Activated CD8-positive, alpha-beta T cell treated with anti-CD3 and anti-CD28 coated beads, Interleukin-2, amount 10 ng/mL, durations not matched to agents 7 days and 5 days (primary cell): Measurements from ENCODE around the gene C10orf67. TPM values are rescaled to one million over a fixed set of nuclear protein-coding genes. Genes with fewer than 3 reads are reported as not detected.
"Not testable (repeated sequence)": the region's sequence is repeated elsewhere in the genome, so short reads cannot be mapped to it uniquely, and the experiment has no call there.

Source experiments
- ATAC-seq: fragments of 150-1000 bp; cut with Tn5 transposase; one replicate; pipeline ENCODE4 v1.10.0; 2021; ENCODE audit warnings: moderate library complexity
- CTCF ChIA-PET: fragments of 350-600 bp; sonication (Branson Sonifier 250); formaldehyde crosslinking; loops from one replicate; lab custom pipeline; 2021; ENCODE audit warnings: antibody characterized with exemption; lab: Charles Lee
- POLR2A ChIA-PET: fragments of 350-600 bp; sonication (Branson Sonifier 250); formaldehyde crosslinking; loops from one replicate; lab custom pipeline; 2021; ENCODE audit warnings: antibody characterized with exemption; lab: Charles Lee
- DNase-seq: peaks from one replicate; pipeline ENCODE4 v3.0.0-alpha.2; 2020
- H3K27ac Mint-ChIP-seq: one replicate; pipeline ENCODE4 v1.8.0; 2021; ENCODE audit warnings: mild to moderate bottlenecking, mixed read lengths
- H3K27me3 Mint-ChIP-seq: one replicate; pipeline ENCODE4 v1.8.0; 2021; ENCODE audit warnings: low read depth, mixed read lengths
- H3K36me3 Mint-ChIP-seq: one replicate; pipeline ENCODE4 v1.8.0; 2021; ENCODE audit warnings: low read depth, mixed read lengths
- H3K4me1 Mint-ChIP-seq: one replicate; pipeline ENCODE4 v1.8.0; 2021; ENCODE audit warnings: low read depth, mixed read lengths
- H3K4me3 Mint-ChIP-seq: one replicate; pipeline ENCODE4 v1.8.0; 2021; ENCODE audit warnings: mild to moderate bottlenecking, mixed read lengths
- H3K9me3 Mint-ChIP-seq: one replicate; pipeline ENCODE4 v1.8.0; 2022; ENCODE audit warnings: mixed read lengths; ENCODE audit not compliant: insufficient read depth
- total RNA-seq, 2 experiments: library from RNA; stranded (reverse); gene quantifications; one replicate each; pipeline ENCODE4 v1.2.3, GENCODE V29; 2021

The C10orf67 gene
- not detected for total RNA-seq

DNA sequence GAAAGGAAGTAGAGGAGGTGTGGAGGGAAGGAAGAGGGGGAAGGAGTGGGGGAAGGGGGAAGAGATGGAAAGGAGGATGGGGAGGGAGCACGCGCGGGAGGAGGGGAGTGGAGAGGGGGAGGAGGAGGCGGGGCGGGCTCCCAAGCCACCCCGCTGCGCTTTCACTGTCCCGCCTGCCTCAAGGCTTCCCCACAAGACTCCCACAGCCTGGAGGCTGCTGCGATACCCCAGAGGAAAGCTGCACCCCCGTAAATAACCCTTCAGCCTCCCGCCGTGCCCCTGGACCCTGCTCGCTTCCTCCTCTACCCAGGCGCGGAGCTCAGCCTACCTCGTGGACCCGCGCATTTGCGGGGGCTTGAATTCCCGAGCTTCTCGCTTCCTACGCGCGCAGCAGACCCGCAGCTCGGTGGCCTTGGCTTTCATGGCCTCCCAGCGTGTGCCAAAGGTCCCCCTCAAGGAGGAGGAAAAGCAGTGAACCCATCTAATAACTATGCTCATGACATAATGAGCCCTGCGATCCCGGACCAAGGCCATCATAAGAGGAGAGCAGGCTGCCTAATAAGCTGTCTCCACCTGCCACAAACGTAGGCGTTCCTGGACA lies at the start of gene C10orf67:
Gene C10orf67, minus strand, starts transcription at position 557 of the 601 bp plus-strand sequence. Its CDS starts 23 bp downstream, at position 534.
- POLR2A ChIA-PET = interaction anchor here (0.8 to 1.9 kb wide), 3 partner anchors 19 to 96 kb away, joined by 4 to 5 read pairs (median 4); no protein-coding TSS in a partner anchor
- ATAC-seq (peak; percentile 65), DNase-seq (no peak)
- peaks cover 7% of the 10 kb centered on the region for H3K27me3 Mint-ChIP-seq
- peak within 1 kb of the TSS; percentile 79 for H3K4me3 Mint-ChIP-seq
- H3K4me1 Mint-ChIP-seq = peaks cover 33% of the 10 kb centered on the region
- no peaks in the 10 kb centered on the region for H3K9me3 Mint-ChIP-seq
- CTCF ChIA-PET = no interaction called here
- no peaks in the 10 kb centered on the region for H3K36me3 Mint-ChIP-seq
- H3K27ac Mint-ChIP-seq = peak within 1 kb of the TSS; percentile 70

GRCh38 chr10:23391821-23392220 lies 47.2 kb upstream of the C10orf67 start:
- H3K27me3 Mint-ChIP-seq = no peaks in the 10 kb centered on the region
- ChIA-PET CTCF (interaction anchor here (1.1 kb wide), 1 partner anchor 23 kb away, joined by 4 read pairs; no protein-coding TSS in a partner anchor), POLR2A (no interaction called here)
- no peaks in the 10 kb centered on the region for H3K9me3 Mint-ChIP-seq
- ATAC-seq = no peak
- H3K27ac Mint-ChIP-seq = no peak overlapping the region
- H3K36me3 Mint-ChIP-seq = no peaks in the 10 kb centered on the region
- H3K4me1 Mint-ChIP-seq = no peaks in the 10 kb centered on the region
- no peak for DNase-seq
- no peak overlapping the region for H3K4me3 Mint-ChIP-seq

GRCh38 chr10:23390809-23391208 lies 46.2 kb upstream of the C10orf67 start:
- Mint-ChIP-seq H3K27ac (no peak overlapping the region), H3K9me3 (no peaks in the 10 kb centered on the region), H3K4me1 (no peaks in the 10 kb centered on the region), H3K4me3 (no peak overlapping the region), H3K27me3 (no peaks in the 10 kb centered on the region), H3K36me3 (no peaks in the 10 kb centered on the region)
- CTCF ChIA-PET = interaction anchor here (0.6 kb wide), 1 partner anchor 428 kb away, joined by 5 read pairs; no protein-coding TSS in a partner anchor
- POLR2A ChIA-PET = no interaction called here
- ATAC-seq = no peak
- no peak for DNase-seq

- H3K27ac Mint-ChIP-seq, H3K9me3 Mint-ChIP-seq, H3K36me3 Mint-ChIP-seq, DNase-seq, H3K4me1 Mint-ChIP-seq, POLR2A ChIA-PET, ATAC-seq, H3K4me3 Mint-ChIP-seq, CTCF ChIA-PET, H3K27me3 Mint-ChIP-seq: not testable (repeated sequence)
Observed at GRCh38 chr10:23390408-23390807, 45.8 kb upstream of the C10orf67 start.

GRCh38 chr10:23387516-23387915 lies 42.9 kb upstream of the C10orf67 start:
- H3K27me3 Mint-ChIP-seq, H3K4me1 Mint-ChIP-seq, CTCF ChIA-PET, POLR2A ChIA-PET, H3K36me3 Mint-ChIP-seq, H3K9me3 Mint-ChIP-seq, H3K4me3 Mint-ChIP-seq, ATAC-seq, DNase-seq, H3K27ac Mint-ChIP-seq: not testable (repeated sequence)

- no peak overlapping the region for H3K27ac Mint-ChIP-seq
- H3K9me3 Mint-ChIP-seq = no peaks in the 10 kb centered on the region
- no peaks in the 10 kb centered on the region for H3K36me3 Mint-ChIP-seq
- ATAC-seq (no peak), DNase-seq (no peak)
- ChIA-PET CTCF (no interaction called here), POLR2A (no interaction called here)
- no peak overlapping the region for H3K4me3 Mint-ChIP-seq
- H3K4me1 Mint-ChIP-seq = no peaks in the 10 kb centered on the region
- peaks cover 2% of the 10 kb centered on the region for H3K27me3 Mint-ChIP-seq
Observed at GRCh38 chr10:23386052-23386451, 41.5 kb upstream of the C10orf67 start.

DNA sequence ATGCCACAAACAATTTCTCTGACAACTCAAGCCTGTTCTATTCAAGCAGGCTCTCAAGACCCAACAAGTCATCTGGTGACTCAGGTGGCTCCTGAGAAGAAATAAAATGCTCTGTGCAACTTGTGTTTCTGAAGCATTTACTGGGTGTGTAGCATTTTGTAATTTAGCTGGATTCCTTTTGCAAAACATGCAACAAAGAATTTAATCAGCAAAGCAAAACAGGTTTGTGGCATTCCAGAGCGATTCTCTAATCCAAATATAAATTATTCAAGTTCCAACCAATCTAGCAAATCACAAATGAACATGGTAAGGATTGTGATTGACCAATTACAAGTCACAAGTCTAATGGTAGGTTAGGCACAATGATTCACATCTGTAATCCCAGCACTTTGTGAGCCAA lies 39.8 kb upstream of the C10orf67 start:
- no peaks in the 10 kb centered on the region for H3K9me3 Mint-ChIP-seq
- DNase-seq (no peak), ATAC-seq (no peak)
- peaks cover 2% of the 10 kb centered on the region for H3K27me3 Mint-ChIP-seq
- CTCF ChIA-PET = no interaction called here
- no peaks in the 10 kb centered on the region for H3K4me1 Mint-ChIP-seq
- POLR2A ChIA-PET = no interaction called here
- H3K36me3 Mint-ChIP-seq = no peaks in the 10 kb centered on the region
- no peak overlapping the region for H3K27ac Mint-ChIP-seq
- no peak overlapping the region for H3K4me3 Mint-ChIP-seq

GRCh38 chr10:23383637-23384036 lies 39.0 kb upstream of the C10orf67 start:
- H3K4me3 Mint-ChIP-seq = no peak overlapping the region
- peaks cover 2% of the 10 kb centered on the region for H3K27me3 Mint-ChIP-seq
- ChIA-PET CTCF (no interaction called here), POLR2A (no interaction called here)
- no peaks in the 10 kb centered on the region for H3K4me1 Mint-ChIP-seq
- no peaks in the 10 kb centered on the region for H3K9me3 Mint-ChIP-seq
- DNase-seq (no peak), ATAC-seq (no peak)
- H3K36me3 Mint-ChIP-seq = no peaks in the 10 kb centered on the region
- no peak overlapping the region for H3K27ac Mint-ChIP-seq

- POLR2A ChIA-PET = no interaction called here
- no peak for ATAC-seq
- DNase-seq = no peak
- CTCF ChIA-PET = no interaction called here
- Mint-ChIP-seq H3K4me1 (no peaks in the 10 kb centered on the region), H3K27me3 (peaks cover 2% of the 10 kb centered on the region), H3K4me3 (no peak overlapping the region), H3K36me3 (no peaks in the 10 kb centered on the region), H3K9me3 (no peaks in the 10 kb centered on the region), H3K27ac (no peak overlapping the region)
Observed at GRCh38 chr10:23381298-23382040, 36.9 kb upstream of the C10orf67 start.

DNA sequence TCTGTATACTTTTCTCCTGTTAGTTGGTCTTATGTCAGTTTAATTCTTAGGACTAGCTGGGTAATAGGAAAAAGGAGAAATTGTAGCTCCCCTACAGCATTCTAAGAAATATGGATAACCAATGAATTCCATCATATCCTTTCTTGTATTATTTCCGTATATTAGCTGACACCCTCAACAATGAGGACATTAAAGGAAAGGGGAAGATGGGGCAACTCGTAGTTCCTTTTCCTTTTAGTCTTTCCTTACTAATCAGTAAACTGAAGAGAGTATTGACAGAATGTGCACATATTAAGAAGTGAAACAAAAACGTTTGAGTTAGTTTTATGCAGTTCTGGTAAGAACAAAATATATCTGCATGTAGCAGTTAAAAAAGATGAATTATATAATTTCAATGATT lies 35.1 kb upstream of the C10orf67 start:
- Mint-ChIP-seq H3K36me3 (no peaks in the 10 kb centered on the region), H3K27me3 (no peaks in the 10 kb centered on the region), H3K4me1 (no peaks in the 10 kb centered on the region), H3K27ac (no peak overlapping the region), H3K9me3 (no peaks in the 10 kb centered on the region), H3K4me3 (no peak overlapping the region)
- ATAC-seq = no peak
- DNase-seq = no peak
- POLR2A ChIA-PET = no interaction called here
- CTCF ChIA-PET = no interaction called here

DNA sequence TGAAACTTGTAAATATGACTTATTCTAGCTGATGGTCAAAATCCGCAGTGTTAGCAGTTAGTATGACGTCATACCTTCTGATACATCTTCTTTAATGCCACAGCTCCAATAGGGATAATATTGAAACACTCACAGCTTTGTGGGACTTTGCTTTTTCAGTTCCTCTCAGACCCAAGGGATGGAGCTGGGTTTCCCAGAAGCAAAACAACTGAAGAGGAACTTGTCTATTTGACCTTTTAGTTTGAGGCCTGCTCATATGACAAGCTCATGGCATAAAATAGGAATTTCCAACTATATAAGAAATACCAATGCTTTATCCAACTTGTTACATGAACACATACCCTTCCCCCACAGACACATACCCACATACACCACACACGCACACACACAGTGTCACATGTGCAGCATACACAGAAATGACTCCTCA lies 31.6 kb upstream of the C10orf67 start:
- Mint-ChIP-seq H3K4me3 (no peak overlapping the region), H3K27ac (no peak overlapping the region), H3K4me1 (peaks cover 13% of the 10 kb centered on the region), H3K9me3 (peaks cover 13% of the 10 kb centered on the region), H3K27me3 (no peaks in the 10 kb centered on the region), H3K36me3 (peaks cover 4% of the 10 kb centered on the region)
- DNase-seq = no peak
- POLR2A ChIA-PET = interaction anchor here (1.2 kb wide), 1 partner anchor 13 kb away, joined by 3 read pairs; no protein-coding TSS in a partner anchor
- CTCF ChIA-PET = interaction anchor here (1.0 to 1.1 kb wide), 2 partner anchors 50 to 61 kb away, joined by 3 to 4 read pairs; no protein-coding TSS in a partner anchor
- ATAC-seq = no peak

DNA sequence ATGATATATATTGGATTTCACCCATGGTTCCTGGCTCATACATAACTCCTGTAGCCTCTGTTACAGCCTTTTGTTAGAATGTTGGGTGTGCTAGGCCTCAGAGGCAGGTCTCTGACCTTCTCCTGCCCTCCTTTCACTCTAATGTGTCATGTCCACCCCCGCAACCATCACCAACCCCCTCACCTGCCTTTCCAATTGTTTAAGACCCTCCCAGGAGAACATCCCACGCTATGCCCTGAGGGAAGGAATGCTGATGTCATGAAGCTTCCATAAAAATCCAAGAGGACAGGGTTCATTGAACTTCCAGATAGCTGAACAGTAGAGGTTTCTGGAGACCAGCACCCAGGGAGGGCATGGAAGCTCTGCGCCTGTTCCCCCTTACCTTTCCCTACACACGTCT lies 30.8 kb upstream of the C10orf67 start:
- Mint-ChIP-seq H3K9me3 (peaks cover 13% of the 10 kb centered on the region), H3K27ac (no peak overlapping the region), H3K4me1 (peaks cover 17% of the 10 kb centered on the region), H3K36me3 (peaks cover 4% of the 10 kb centered on the region), H3K4me3 (no peak overlapping the region), H3K27me3 (no peaks in the 10 kb centered on the region)
- ATAC-seq = no peak
- ChIA-PET POLR2A (interaction anchor here (1.2 kb wide), 1 partner anchor 12 kb away, joined by 3 read pairs; no protein-coding TSS in a partner anchor), CTCF (no interaction called here)
- no peak for DNase-seq
